ENCODE results near the gene PTCD1.

- no peak for TF ChIP-seq CTCF (IDR thresholded peaks at IDR 0.05; ENCODE audit: low read depth, low read length, poor library complexity, severe bottlenecking)
- TF ChIP-seq EZH2phosphoT487 (IDR thresholded peaks at IDR 0.05; ENCODE audit: borderline replicate concordance, low read length) = no peak
Observed at GRCh38 chr7:99457650-99458493, 19.3 kb upstream of the PTCD1 start.

Data from DOHH2 (cell line).